K562 (cell line): ENCODE data around the gene LMAN1L. TPM values are rescaled to one million over a fixed set of nuclear protein-coding genes. Genes with fewer than 3 reads are reported as not detected.

Experiments
- ATAC-seq: fragments of 200-7000 bp; cut with Tn5 transposase; 3 replicates; pipeline ENCODE4 v1.9.1; 2020; ENCODE audit warnings: moderate library complexity
- BruUV-seq: library from RNA; stranded (reverse); fragments of 400-500 nt; replicated peaks from 2 replicates; lab custom pipeline; 2021; lab: Mats Ljungman, UMichigan
- CTCF ChIA-PET: fragments of 300-600 bp; formaldehyde crosslinking; extraction: SDS; loops from one replicate; lab custom pipeline; 2021; ENCODE audit warnings: low intra/inter-chr PET ratio; lab: Yijun Ruan, JAX
- POLR2A ChIA-PET: fragments of 300-600, 350-650 bp; sonication (Branson Sonifier 250); formaldehyde crosslinking; extraction: SDS; loops from one replicate; lab custom pipeline; 2021; ENCODE audit warnings: antibody characterized with exemption, inconsistent platforms; lab: Yijun Ruan, JAX
- DNase-seq, 4 experiments: peaks; one replicate each; pipeline versions ENCODE4 v3.0.0 to v3.0.0-alpha.2; 2011 to 2018; ENCODE audit warnings: low spot score in 3 of 4, mixed read lengths in 3 of 4; ENCODE audit errors: extremely low read depth in 1 of 4
- FAIRE-seq: peaks from 2 replicates; lab custom pipeline; 2011; peaks lifted over from hg19 to GRCh38; lab: Jason Lieb, UNC
- H2AFZ ChIP-seq: 2 replicates; pipeline ENCODE4 v1.6.0; 2011; ENCODE audit warnings: low read depth, low read length, control low read depth, inconsistent platforms
- H3K27ac ChIP-seq: fragments of 200-600 bp; 3 replicates; pipeline ENCODE4 v1.8.0; 2011; ENCODE audit warnings: low read depth, mild to moderate bottlenecking, control low read depth, inconsistent platforms, low read length, moderate library complexity, mixed read lengths; ENCODE audit errors: extremely low read depth
- H3K27me3 ChIP-seq, 2 experiments: fragments of 300-600 bp in 1 of 2; 2 replicates in 1 of 2; 3 replicates in 1 of 2; pipeline versions ENCODE4 v1.6.0 to v1.8.0; 2011; ENCODE audit warnings: inconsistent platforms in 2 of 2, low read length in 2 of 2, mild to moderate bottlenecking in 1 of 2, mixed read lengths in 1 of 2, moderate library complexity in 1 of 2; ENCODE audit not compliant: control insufficient read depth in 2 of 2, insufficient read depth in 2 of 2
- H3K36me3 ChIP-seq: fragments of 300-600 bp; 3 replicates; pipeline ENCODE4 v1.8.0; 2011; ENCODE audit warnings: mild to moderate bottlenecking, low read length, inconsistent platforms; ENCODE audit not compliant: control insufficient read depth, insufficient read depth
- H3K4me1 ChIP-seq, 2 experiments: fragments of 200-600 bp in 1 of 2; replicated peaks in 1 of 2; 2 replicates in 1 of 2; 3 replicates in 1 of 2; pipeline versions ENCODE4 v1.5.1 to v1.8.0; 2011; ENCODE audit warnings: inconsistent platforms in 2 of 2, low read length in 2 of 2, mild to moderate bottlenecking in 1 of 2, mixed read lengths in 1 of 2, moderate library complexity in 1 of 2; ENCODE audit not compliant: control insufficient read depth in 2 of 2, insufficient read depth in 2 of 2
- H3K4me2 ChIP-seq: 2 replicates; pipeline ENCODE4 v1.6.1; 2011; ENCODE audit warnings: low read length, control low read depth, inconsistent platforms, mixed read lengths; ENCODE audit not compliant: insufficient read depth
- H3K4me3 ChIP-seq: fragments of 200-600 bp; sonication (generic), shearing (Covaris generic); 2 replicates; pipeline ENCODE4 v1.5.1; 2016; ENCODE audit warnings: control low read depth, inconsistent platforms
- H3K79me2 ChIP-seq: fragments of 200-600 bp; 3 replicates; pipeline ENCODE4 v1.8.0; 2011; ENCODE audit warnings: low read length, inconsistent platforms; ENCODE audit not compliant: control insufficient read depth, insufficient read depth
- H3K9ac ChIP-seq, 2 experiments: 2 replicates each; pipeline versions ENCODE4 v1.6.0 to v1.6.1; 2011; ENCODE audit warnings: low read depth in 2 of 2, low read length in 2 of 2, control low read depth in 1 of 2, inconsistent platforms in 1 of 2, mild to moderate bottlenecking in 1 of 2, mixed read lengths in 1 of 2; ENCODE audit not compliant: insufficient read depth in 1 of 2
- H3K9me1 ChIP-seq: one replicate; pipeline ENCODE4 v1.6.0; 2011; ENCODE audit warnings: inconsistent platforms, mild to moderate bottlenecking, low read length, moderate library complexity; ENCODE audit not compliant: control insufficient read depth, insufficient read depth
- H3K9me3 ChIP-seq: replicated peaks from 2 replicates; pipeline ENCODE4 v1.5.1; 2011; ENCODE audit warnings: low read depth, low read length, inconsistent platforms; ENCODE audit not compliant: control insufficient read depth, insufficient read depth
- H4K20me1 ChIP-seq: replicated peaks from 2 replicates; pipeline ENCODE4 v1.6.1; 2011; ENCODE audit warnings: low read length, inconsistent platforms, mixed read lengths; ENCODE audit not compliant: control insufficient read depth, insufficient read depth
- CTCF ChIP-seq, 3 experiments: IDR thresholded peaks in 2 of 3; conservative IDR thresholded peaks in 1 of 3; 2 replicates each; pipeline ENCODE4 v1.5.1; 2011 to 2012; ENCODE audit warnings: low read length in 3 of 3, mild to moderate bottlenecking in 3 of 3, control low read depth in 2 of 3, improper control_type of control experiment in 1 of 3, inconsistent platforms in 1 of 3, low read depth in 1 of 3, mixed read lengths in 1 of 3, moderate library complexity in 1 of 3; ENCODE audit not compliant: insufficient read depth in 2 of 3
- CTCFL ChIP-seq: IDR thresholded peaks from 2 replicates; pipeline ENCODE4 v1.6.1; 2011; ENCODE audit warnings: borderline replicate concordance, low read depth, mild to moderate bottlenecking, moderate library complexity, low read length; ENCODE audit not compliant: insufficient read depth, poor library complexity, severe bottlenecking
- FOXP4 ChIP-seq: sonication (generic); formaldehyde crosslinking; IDR thresholded peaks from 2 replicates; pipeline ENCODE4 v1.8.0; 2022; ENCODE audit warnings: mild to moderate bottlenecking, missing genetic modification reagents, borderline replicate concordance
- HMG20A ChIP-seq: fragments of 450-650 bp; formaldehyde crosslinking; conservative IDR thresholded peaks from 2 replicates; pipeline ENCODE4 v1.4.0; 2020; ENCODE audit warnings: mild to moderate bottlenecking, mixed read lengths
- KLF10 ChIP-seq: fragments of 250-450 bp; sonication (Bioruptor Pico); IDR thresholded peaks from 2 replicates; pipeline ENCODE4 v1.6.1; 2021; ENCODE audit warnings: matching md5 sums
- RAD21 ChIP-seq, 2 experiments: fragments of 250-450 bp in 1 of 2; fragments of 450-650 bp in 1 of 2; sonication (Bioruptor Pico) in 1 of 2; formaldehyde crosslinking in 1 of 2; IDR thresholded peaks in 1 of 2; conservative IDR thresholded peaks in 1 of 2; 2 replicates each; pipeline versions ENCODE4 v1.4.0 to v1.8.0; 2020 to 2022; ENCODE audit warnings: mild to moderate bottlenecking in 2 of 2, moderate library complexity in 1 of 2
- RB1 ChIP-seq: fragments of 450-650 bp; IDR thresholded peaks from 2 replicates; pipeline ENCODE4 v1.6.1; 2017; ENCODE audit warnings: low read depth, mild to moderate bottlenecking
- RCOR1 ChIP-seq, 2 experiments: IDR thresholded peaks; 2 replicates each; pipeline ENCODE4 v1.6.1; 2012; ENCODE audit warnings: low read depth in 2 of 2, low read length in 2 of 2, borderline replicate concordance in 1 of 2, improper control_type of control experiment in 1 of 2
- SETDB1 ChIP-seq: IDR thresholded peaks from one replicate; pipeline ENCODE4 v1.6.1; 2012; ENCODE audit warnings: low read length, control low read depth, inconsistent platforms
- SMC3 ChIP-seq: conservative IDR thresholded peaks from 2 replicates; pipeline ENCODE4 v1.6.1; 2011; ENCODE audit warnings: low read depth, low read length, improper control_type of control experiment; ENCODE audit not compliant: insufficient read depth
- ZBTB17 ChIP-seq: fragments of 450-650 bp; formaldehyde crosslinking; IDR thresholded peaks from 2 replicates; pipeline ENCODE4 v1.4.0; 2020; ENCODE audit warnings: mild to moderate bottlenecking
- ZFPM2 ChIP-seq: fragments of 250-450 bp; sonication (Bioruptor Pico); IDR thresholded peaks from 2 replicates; pipeline ENCODE4 v1.5.1; 2022; ENCODE audit warnings: mild to moderate bottlenecking
- ZNF143 ChIP-seq: sonication (generic); formaldehyde crosslinking; IDR thresholded peaks from 2 replicates; pipeline ENCODE4 v1.9.0; 2022; ENCODE audit warnings: mild to moderate bottlenecking, missing genetic modification reagents
- WGBS: fragments of 100-300 bp; shearing (Covaris generic); methylation state at CpG from one replicate; pipeline ENCODE4 v1.1.6; 2016; ENCODE audit warnings: low coverage, mixed read lengths; ENCODE audit not compliant: insufficient coverage; ENCODE audit errors: missing lambda C conversion rate; 5-methylcytosine and 5-hydroxymethylcytosine counted together
- in situ Hi-C: fragments of 300-500 bp; cut with MboI; formaldehyde crosslinking; loops from 4 replicates; pipeline ENCODE4 v1.15.0; 2018; ENCODE audit warnings: inconsistent platforms, mixed read lengths
- intact Hi-C: fragments of 100-400 bp; cut with micrococcal nuclease; formaldehyde crosslinking; loops from 2 replicates; pipeline ENCODE4 v1.14.2; 2022
- polyA plus RNA-seq, 8 experiments: library from polyadenylated mRNA; depleted of rRNA in 4 of 8; stranded (reverse) in 5 of 8; unstranded in 3 of 8; fragments of >200 nt; fragmentation: Nextera tagmentation in 2 of 8; fragmentation: Illumina TruSeq in 1 of 8; extraction: Ambion mirVana in 2 of 8; extraction: Trizol in 1 of 8; gene quantifications; 2 replicates each; pipeline versions ENCODE4 v1.2.1 to v1.2.3, GENCODE V29; 2011 to 2014; ENCODE audit warnings: inconsistent platforms in 1 of 8, missing spikeins in 1 of 8
- total RNA-seq, 7 experiments: library from RNA; depleted of rRNA in 6 of 7; stranded (reverse); fragments of >200 nt in 6 of 7; fragmentation: Illumina TruSeq in 2 of 7; extraction: Trizol in 2 of 7; gene quantifications; 2 replicates each; pipeline versions ENCODE4 v1.2.1 to v1.2.3, GENCODE V29; 2011 to 2021; ENCODE audit warnings: low replicate concordance in 1 of 7

The LMAN1L gene
- total and polyA plus RNA-seq, 9 of the 15 experiments (the other 6 are each of a cell fraction or from before 2014, with no cell fraction given), result not detected

GRCh38 chr15:74835312-74835823 lies 22.7 kb downstream of the LMAN1L start:
- in situ Hi-C loops (no loop called here), intact Hi-C loops (loop anchor here (5.0 kb wide), 1 partner anchor 63 kb away; no protein-coding TSS in a partner anchor)
- no TSS peak for BruUV-seq
- no peak overlapping the region for H2AFZ ChIP-seq
- H3K79me2 ChIP-seq, result no peaks in the 10 kb centered on the region
- H3K9me3 ChIP-seq, result no peaks in the 10 kb centered on the region
- peak; percentile 90 for FAIRE-seq
- H3K4me3 ChIP-seq, result no peak overlapping the region
- no peak overlapping the region for H3K27ac ChIP-seq
- H3K36me3 ChIP-seq, result peaks cover 40% of the 10 kb centered on the region; the same call in 1 of the 3 replicates
- H3K27me3 ChIP-seq, result peaks cover 0 to 10% of the 10 kb centered on the region in 2 experiments; a peak in 1 of 5 replicates
- peak; percentile 84 for ATAC-seq
- peak; percentile 68 to 87 (median 80) for DNase-seq
- 36% methylated on average over 5 of the region's 5 CpGs for WGBS
- no peak overlapping the region for H3K4me2 ChIP-seq
- H4K20me1 ChIP-seq, result peaks cover 4% of the 10 kb centered on the region; the same call in 1 of the 2 replicates
- H3K4me1 ChIP-seq, result peaks cover 0 to 30% of the 10 kb centered on the region in 2 experiments; a peak in 2 of 5 replicates
- H3K9ac ChIP-seq, result no peak overlapping the region
- ChIA-PET CTCF (interaction anchor here (0.6 kb wide), 2 partner anchors 64 to 130 kb away, joined by 3 read pairs; no protein-coding TSS in a partner anchor), POLR2A (interaction anchor here (0.6 to 0.8 kb wide), 2 partner anchors 106 to 116 kb away, joined by 3 read pairs; no protein-coding TSS in a partner anchor)
- H3K9me1 ChIP-seq, result no peaks in the 10 kb centered on the region
- TF ChIP-seq HMG20A, result no peak
- TF ChIP-seq CTCFL, result peak; percentile 1
- TF ChIP-seq RCOR1 (IDR thresholded peaks at IDR 0.05; ENCODE audit: borderline replicate concordance in 1 of 2, low read depth in 2 of 2, low read length in 2 of 2), result peak in 1 of 2 experiments; percentile 38; a peak in 1 of 4 replicates
- TF ChIP-seq ZBTB17, result peak; percentile 85
- no peak for TF ChIP-seq ZFPM2 (CRISPR knock-in tag)
- TF ChIP-seq RAD21 (CRISPR knock-in tag; conservative IDR thresholded peaks at IDR 0.05 in 1 of 2, IDR thresholded peaks at IDR 0.05 in 1 of 2), result peak; percentile 41 to 68; a peak in 3 of 4 replicates
- TF ChIP-seq ZNF143, result 0 out of 2 replicates have a peak, but pooled peaks have one; percentile 24
- TF ChIP-seq FOXP4, result no peak
- 0 out of 2 replicates have a peak, but pooled peaks have one; percentile 39 for TF ChIP-seq SMC3
- TF ChIP-seq CTCF (IDR thresholded peaks at IDR 0.05 in 2 of 3, conservative IDR thresholded peaks at IDR 0.05 in 1 of 3; ENCODE audit: insufficient read depth in 2 of 3, low read depth in 1 of 3, low read length in 3 of 3), result peak; percentile 82 to 95 (median 87)
- no peak for TF ChIP-seq RB1
- TF ChIP-seq KLF10 (CRISPR knock-in tag), result no peak
- TF ChIP-seq SETDB1, result no peak
